ENCODE measurements around the gene MRPS5. TPM values are rescaled to one million over a fixed set of nuclear protein-coding genes. Genes with fewer than 3 reads are reported as not detected.

MRPS5 gene
- total and polyA plus RNA-seq, 2 experiments from 2014 or later = 73.5 to 116 TPM

DNA sequence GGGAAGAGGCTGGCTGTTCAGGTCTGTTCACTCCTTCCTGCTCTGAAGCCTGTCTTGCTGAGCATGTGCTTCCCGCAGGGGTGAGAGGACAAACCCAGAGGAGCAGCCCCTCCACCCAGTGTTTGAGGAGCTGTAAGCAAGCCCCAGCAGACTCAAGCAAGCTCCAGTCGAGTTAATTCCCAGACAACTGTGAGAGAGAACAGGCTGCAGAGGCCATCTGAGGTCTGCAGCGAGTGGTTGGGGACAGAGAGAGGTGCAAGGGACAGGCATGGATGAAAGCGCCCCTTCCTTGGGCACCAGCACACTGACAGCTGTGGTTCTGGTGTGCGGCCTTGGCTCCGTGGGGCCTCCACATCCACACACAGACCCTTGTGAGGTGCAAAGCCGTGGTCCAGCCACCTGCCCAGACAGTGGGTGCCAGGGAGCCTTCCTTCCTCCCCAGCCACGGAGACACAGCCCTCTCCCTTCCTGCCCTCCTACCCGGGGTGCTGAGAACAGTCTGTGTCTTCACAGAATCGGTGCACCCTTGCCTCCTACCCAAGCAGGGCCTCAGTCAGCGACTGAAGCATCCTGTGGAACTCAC is 59.9 kb downstream of the MRPS5 start:
- Histone ChIP-seq H3K4me1 (ENCODE audit: low read depth) (no peaks in the 10 kb centered on the region), H3K9me3 (ENCODE audit: low read depth) (no peaks in the 10 kb centered on the region), H3K4me3 (no peak overlapping the region), H3K36me3 (no peaks in the 10 kb centered on the region), H3K27ac (no peak overlapping the region), H3K27me3 (no peaks in the 10 kb centered on the region)
- TF ChIP-seq, protein P1, sequence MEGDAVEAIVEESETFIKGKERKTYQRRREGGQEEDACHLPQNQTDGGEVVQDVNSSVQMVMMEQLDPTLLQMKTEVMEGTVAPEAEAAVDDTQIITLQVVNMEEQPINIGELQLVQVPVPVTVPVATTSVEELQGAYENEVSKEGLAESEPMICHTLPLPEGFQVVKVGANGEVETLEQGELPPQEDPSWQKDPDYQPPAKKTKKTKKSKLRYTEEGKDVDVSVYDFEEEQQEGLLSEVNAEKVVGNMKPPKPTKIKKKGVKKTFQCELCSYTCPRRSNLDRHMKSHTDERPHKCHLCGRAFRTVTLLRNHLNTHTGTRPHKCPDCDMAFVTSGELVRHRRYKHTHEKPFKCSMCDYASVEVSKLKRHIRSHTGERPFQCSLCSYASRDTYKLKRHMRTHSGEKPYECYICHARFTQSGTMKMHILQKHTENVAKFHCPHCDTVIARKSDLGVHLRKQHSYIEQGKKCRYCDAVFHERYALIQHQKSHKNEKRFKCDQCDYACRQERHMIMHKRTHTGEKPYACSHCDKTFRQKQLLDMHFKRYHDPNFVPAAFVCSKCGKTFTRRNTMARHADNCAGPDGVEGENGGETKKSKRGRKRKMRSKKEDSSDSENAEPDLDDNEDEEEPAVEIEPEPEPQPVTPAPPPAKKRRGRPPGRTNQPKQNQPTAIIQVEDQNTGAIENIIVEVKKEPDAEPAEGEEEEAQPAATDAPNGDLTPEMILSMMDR (IDR thresholded peaks at IDR 0.05; ENCODE audit: low read depth, low read length) = no peak
- DNase-seq (ENCODE audit: low read depth in 1 of 2, low spot score in 1 of 2) = no peak

DNA sequence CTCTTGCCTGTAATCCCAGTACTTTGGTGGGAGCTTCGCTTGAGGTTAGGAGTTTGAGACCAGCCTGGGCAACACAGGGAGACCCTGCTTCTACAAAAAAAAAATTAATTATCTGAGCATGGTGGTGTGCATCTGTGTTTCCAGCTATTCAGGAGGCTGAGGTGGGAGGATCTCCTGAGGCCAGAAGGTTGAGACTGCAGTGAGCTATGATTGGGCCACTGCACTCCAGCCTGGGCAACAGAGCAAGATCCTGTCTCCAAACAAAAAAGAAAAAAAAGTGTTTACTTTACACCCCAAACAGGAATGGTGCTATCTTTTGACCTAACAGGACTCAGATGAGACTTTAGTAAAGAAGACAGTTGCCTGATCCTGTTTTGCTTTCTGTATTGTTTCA is 60.5 kb downstream of the MRPS5 start:
- Histone ChIP-seq H3K4me1 (ENCODE audit: low read depth) (no peaks in the 10 kb centered on the region), H3K27ac (no peak overlapping the region), H3K4me3 (no peak overlapping the region), H3K9me3 (ENCODE audit: low read depth) (no peaks in the 10 kb centered on the region), H3K27me3 (no peaks in the 10 kb centered on the region), H3K36me3 (no peaks in the 10 kb centered on the region)
- TF ChIP-seq, protein P1 (IDR thresholded peaks at IDR 0.05; ENCODE audit: low read depth, low read length) = no peak
- no peak for DNase-seq (ENCODE audit: low read depth in 1 of 2, low spot score in 1 of 2)

DNA sequence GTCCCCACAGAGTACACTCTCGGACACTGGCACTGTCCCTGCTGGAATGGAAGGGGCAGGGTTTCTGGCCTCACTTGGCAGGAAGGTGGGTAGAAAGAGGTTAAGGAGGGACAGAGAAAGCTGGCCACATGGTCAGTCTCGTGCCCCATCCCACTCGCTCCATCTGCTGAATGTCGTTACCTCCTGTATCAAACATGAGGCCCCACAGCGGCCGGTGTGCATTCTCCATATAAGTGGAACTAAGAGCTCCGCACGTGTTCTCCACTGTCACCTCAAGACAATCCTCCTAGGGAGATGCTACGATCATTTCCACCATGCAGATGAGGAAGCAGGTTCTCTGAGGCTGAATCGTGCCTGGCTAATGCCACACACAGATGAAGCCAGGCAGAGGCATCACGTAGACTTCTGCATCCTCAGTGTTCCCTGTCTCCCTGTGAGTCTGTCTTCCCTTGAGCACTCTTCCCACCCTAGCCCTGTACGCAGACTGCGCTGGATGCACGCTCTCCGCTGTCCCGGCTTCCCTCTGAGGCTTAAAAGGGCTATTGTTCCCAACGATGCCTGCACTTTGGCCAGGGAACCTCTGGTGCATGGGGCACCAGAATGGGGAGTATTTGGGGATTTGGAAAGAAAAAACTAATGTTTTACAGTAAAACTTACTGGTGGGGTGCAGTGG is 61.0 kb downstream of the MRPS5 start:
- H3K9me3 ChIP-seq (ENCODE audit: low read depth) = no peaks in the 10 kb centered on the region
- H3K36me3 ChIP-seq = no peaks in the 10 kb centered on the region
- no peak overlapping the region for H3K4me3 ChIP-seq
- DNase-seq (ENCODE audit: low read depth in 1 of 2, low spot score in 1 of 2) = no peak
- no peak overlapping the region for H3K27ac ChIP-seq
- no peaks in the 10 kb centered on the region for H3K27me3 ChIP-seq
- TF ChIP-seq, protein P1 (IDR thresholded peaks at IDR 0.05; ENCODE audit: low read depth, low read length) = no peak
- no peaks in the 10 kb centered on the region for H3K4me1 ChIP-seq (ENCODE audit: low read depth)

DNA sequence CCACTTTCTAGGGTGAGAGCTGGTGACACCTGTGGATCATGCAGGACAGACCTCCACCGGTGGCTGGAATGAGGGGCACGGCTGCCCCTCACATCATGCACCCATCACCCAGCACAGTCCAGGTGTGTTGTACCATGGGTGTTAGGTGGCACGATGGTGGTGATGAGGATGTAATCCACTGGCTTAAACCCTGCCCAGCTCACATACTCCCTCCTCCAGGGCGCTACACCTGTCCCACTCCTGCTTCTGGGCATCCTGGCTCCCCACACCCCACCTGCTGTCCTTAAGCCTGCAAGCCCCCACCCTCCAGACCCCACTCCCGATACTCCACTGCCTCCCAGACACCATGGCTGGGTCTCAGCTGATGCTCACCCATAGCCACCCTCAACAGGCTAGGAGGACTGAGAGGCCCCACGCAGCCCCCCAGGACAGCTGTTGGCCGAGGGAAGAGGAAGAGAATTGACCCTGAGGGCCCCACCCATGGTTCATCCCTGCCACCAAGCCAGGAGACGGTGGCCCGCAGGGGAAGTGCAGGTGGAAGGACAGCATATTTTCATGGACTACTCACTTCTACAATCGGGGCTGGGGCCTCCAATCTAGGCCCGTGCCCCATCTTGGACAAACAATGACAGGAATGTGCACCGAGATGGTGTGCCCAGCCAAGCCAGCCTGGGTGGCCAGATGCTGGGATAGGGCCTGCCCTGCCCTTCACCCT is 61.8 kb downstream of the MRPS5 start:
- Histone ChIP-seq H3K4me1 (ENCODE audit: low read depth) (no peaks in the 10 kb centered on the region), H3K36me3 (no peaks in the 10 kb centered on the region), H3K27ac (no peak overlapping the region), H3K9me3 (ENCODE audit: low read depth) (no peaks in the 10 kb centered on the region), H3K4me3 (no peak overlapping the region), H3K27me3 (no peaks in the 10 kb centered on the region)
- TF ChIP-seq, protein P1 (IDR thresholded peaks at IDR 0.05; ENCODE audit: low read depth, low read length) = no peak
- no peak for DNase-seq (ENCODE audit: low read depth in 1 of 2, low spot score in 1 of 2)

DNA sequence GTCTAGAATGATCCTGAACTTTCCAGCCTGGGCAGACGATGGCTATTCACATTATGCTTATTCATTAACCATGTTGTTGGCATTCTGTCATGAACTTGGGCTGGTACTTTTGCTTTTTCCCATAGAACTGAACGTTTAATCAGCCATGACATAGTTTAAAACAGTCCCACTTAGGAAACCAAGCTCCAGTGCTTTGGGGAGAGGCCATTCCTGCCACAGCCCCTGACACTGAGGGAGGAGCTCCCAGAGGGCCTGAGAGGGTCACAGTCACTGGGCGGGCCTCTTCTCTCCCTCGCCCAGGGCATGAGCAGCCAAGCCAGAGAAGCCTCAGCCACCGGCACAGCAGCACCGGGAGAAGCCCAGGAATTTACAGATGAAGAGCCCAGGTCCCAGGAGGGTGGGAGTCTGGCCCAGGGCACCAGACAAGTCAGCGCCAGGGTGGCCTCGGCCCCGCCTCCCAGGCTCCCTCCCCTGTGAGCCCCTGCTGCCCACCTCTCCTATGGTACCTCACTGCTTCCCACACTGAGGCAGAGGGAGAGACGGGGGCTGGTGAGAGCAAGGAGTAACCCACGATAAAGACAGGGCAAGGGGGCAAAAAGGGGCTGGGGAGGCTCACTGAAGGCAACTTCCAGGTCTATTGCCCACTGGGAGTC is 62.5 kb downstream of the MRPS5 start:
- TF ChIP-seq, protein P1 (IDR thresholded peaks at IDR 0.05; ENCODE audit: low read depth, low read length) = no peak
- Histone ChIP-seq H3K4me1 (ENCODE audit: low read depth) (no peaks in the 10 kb centered on the region), H3K4me3 (no peak overlapping the region), H3K27me3 (peaks cover 6% of the 10 kb centered on the region), H3K9me3 (ENCODE audit: low read depth) (no peaks in the 10 kb centered on the region), H3K27ac (no peak overlapping the region), H3K36me3 (no peaks in the 10 kb centered on the region)
- DNase-seq (ENCODE audit: low read depth in 1 of 2, low spot score in 1 of 2) = no peak

Data from cardiac muscle cell (in vitro differentiated cells and primary cell).